ENCODE results near the gene EVPL.

EVPL gene

GRCh38 chr17:76014925-76015261, 12.2 kb downstream of the EVPL start:
- no peak for DNase-seq

GRCh38 chr17:76014100-76014924, 12.8 kb downstream of the EVPL start:
- peak; percentile 37 for DNase-seq

- DNase-seq: no peak
Observed at GRCh38 chr17:76013377-76013932, 13.7 kb downstream of the EVPL start.

- DNase-seq: no peak
Observed at GRCh38 chr17:76011951-76012350, 15.2 kb downstream of the EVPL start.

GRCh38 chr17:76009969-76010661, 17.0 kb downstream of the EVPL start:
- no peak for DNase-seq

GRCh38 chr17:76009447-76009846, 17.7 kb downstream of the EVPL start:
- no peak for DNase-seq

GRCh38 chr17:76008630-76009425, 18.3 kb downstream of the EVPL start:
- no peak for DNase-seq

- no peak for DNase-seq
Observed at GRCh38 chr17:76008208-76008607, 18.9 kb downstream of the EVPL start.

- DNase-seq: no peak
Observed at GRCh38 chr17:76007850-76008165, 19.3 kb downstream of the EVPL start.

GRCh38 chr17:76007131-76007849, 19.8 kb downstream of the EVPL start:
- no peak for DNase-seq

- DNase-seq: peak; percentile 50
Observed at GRCh38 chr17:76005263-76006149, 21.6 kb downstream of the EVPL start.

GRCh38 chr17:76004750-76005262, 22.3 kb downstream of the EVPL start:
- no peak for DNase-seq

- DNase-seq: no peak
Observed at GRCh38 chr17:76003915-76004314, 23.2 kb downstream of the EVPL start.

GRCh38 chr17:76002100-76002499, 25.0 kb downstream of the EVPL start:
- DNase-seq: no peak

- no peak for DNase-seq
Observed at GRCh38 chr17:76000755-76001521, 26.2 kb downstream of the EVPL start, which contains the start of gene CDK3. CDK3 (plus strand) TSS chr17:76000855; CDS start chr17:76001426, 571 bp downstream.

- DNase-seq: no peak
Observed at GRCh38 chr17:76000016-76000754, 26.9 kb downstream of the EVPL start.

- DNase-seq: no peak
Observed at GRCh38 chr17:75998327-75998795, 28.7 kb downstream of the EVPL start.

GRCh38 chr17:75996665-75997590, 30.2 kb downstream of the EVPL start:
- no peak for DNase-seq
